GM19397 (cell line): Measurements from ENCODE around the gene GMIP.

Source experiments
- ATAC-seq: cut with Tn5 transposase; IDR thresholded peaks from one replicate; pipeline ENCODE4 v1.9.1; 2021; ENCODE audit warnings: mild to moderate bottlenecking, moderate library complexity; ENCODE audit not compliant: unreplicated experiment

Gene GMIP

GRCh38 chr19:19661141-19661674 lies 17.8 kb upstream of the GMIP start:
- no peak for ATAC-seq

GRCh38 chr19:19659646-19660245 lies 16.3 kb upstream of the GMIP start:
- no peak for ATAC-seq

- ATAC-seq, result no peak
Measured at GRCh38 chr19:19657397-19657783, 13.9 kb upstream of the GMIP start.

- no peak for ATAC-seq
Measured at GRCh38 chr19:19656451-19657396, 13.3 kb upstream of the GMIP start.

GRCh38 chr19:19655641-19656343 lies 12.3 kb upstream of the GMIP start:
- no peak for ATAC-seq

GRCh38 chr19:19655051-19655594 lies 11.7 kb upstream of the GMIP start:
- no peak for ATAC-seq

GRCh38 chr19:19654441-19654840 lies 11.0 kb upstream of the GMIP start:
- ATAC-seq, result no peak

- ATAC-seq, result no peak
Measured at GRCh38 chr19:19653597-19654147, 10.2 kb upstream of the GMIP start.

- ATAC-seq, result no peak
Measured at GRCh38 chr19:19652482-19653295, 9.2 kb upstream of the GMIP start.

GRCh38 chr19:19651076-19651475 lies 7.6 kb upstream of the GMIP start:
- no peak for ATAC-seq

GRCh38 chr19:19650331-19650730 lies 6.9 kb upstream of the GMIP start:
- ATAC-seq, result no peak

GRCh38 chr19:19649580-19649995 lies 6.1 kb upstream of the GMIP start:
- no peak for ATAC-seq

- no peak for ATAC-seq
Measured at GRCh38 chr19:19649155-19649554, 5.7 kb upstream of the GMIP start.

GRCh38 chr19:19647037-19647835 lies 3.8 kb upstream of the GMIP start:
- no peak for ATAC-seq

GRCh38 chr19:19645233-19645870 lies 1.9 kb upstream of the GMIP start:
- no peak for ATAC-seq

- no peak for ATAC-seq
Measured at GRCh38 chr19:19644054-19644388, 564 bp upstream of the GMIP start.

- no peak for ATAC-seq
Measured at GRCh38 chr19:19642506-19643157, 825 bp downstream of the GMIP start.

GRCh38 chr19:19637523-19638251 lies 5.8 kb downstream of the GMIP start:
- no peak for ATAC-seq
